Spleen (tissue), 7 donors: Measurements from ENCODE around the gene CD72.
"Not testable (repeated sequence)": the region's sequence is repeated elsewhere in the genome, so short reads cannot be mapped to it uniquely, and the experiment has no call there.

ENCODE experiments used
- CTCF ChIP-seq, 11 experiments: fragments of 200-600 bp in 7 of 11; fragments of 450-650 bp in 4 of 11; sonication (generic) in 4 of 11; IDR thresholded peaks in 8 of 11; conservative IDR thresholded peaks in 3 of 11; 1 replicate in 7 of 11; 2 replicates in 4 of 11; pipeline versions ENCODE4 v1.4.0 to v1.8.0; 2016 to 2021; ENCODE audit warnings: antibody characterized with exemption in 11 of 11, inconsistent platforms in 4 of 11, mild to moderate bottlenecking in 1 of 11
- POLR2A ChIP-seq, 3 donors: fragments of 450-650 bp; IDR thresholded peaks; one replicate each; pipeline ENCODE4 v1.5.1; 2017; ENCODE audit warnings: antibody characterized with exemption in 3 of 3, mild to moderate bottlenecking in 1 of 3
- POLR2AphosphoS5 ChIP-seq, 3 donors: sonication (generic); formaldehyde crosslinking; IDR thresholded peaks; one replicate each; pipeline ENCODE4 v1.5.1; 2017; ENCODE audit warnings: antibody characterized with exemption in 3 of 3
- donor health status: DM: no; HTN: no; CAD: no; lungs with moderate emphysema.
- donor health status: DM: no; HTN: no; CAD: no.
- donor health status: DM: no; HTN: no; CAD: no.

GRCh38 chr9:35641478-35641877 is 23.3 kb upstream of the CD72 start:
- not testable (repeated sequence) for TF ChIP-seq CTCF (IDR thresholded peaks at IDR 0.05 in 8 of 11, conservative IDR thresholded peaks at IDR 0.05 in 3 of 11); POLR2AphosphoS5 (IDR thresholded peaks at IDR 0.05); POLR2A (IDR thresholded peaks at IDR 0.05)
